ENCODE data around the gene TYW1B. TPM values are rescaled to one million over a fixed set of nuclear protein-coding genes. Genes with fewer than 3 reads are reported as not detected.
A peak's percentile ranks its signal among the peaks of the same experiment; 100 is the strongest.
"Not testable (repeated sequence)": the region's sequence is repeated elsewhere in the genome, so short reads cannot be mapped to it uniquely, and the experiment has no call there.

The TYW1B gene
- polyA plus RNA-seq, 3 donors, result 0.17 to 2.9 (median 0.31) TPM

GRCh38 chr7:72823765-72824732 lies 4.0 kb downstream of the TYW1B start:
- not testable (repeated sequence) for H3K9ac ChIP-seq (ENCODE audit: insufficient read depth, low read length, poor library complexity, severe bottlenecking); H3K4me3 Mint-ChIP-seq; H2AFZ ChIP-seq (ENCODE audit: insufficient read depth, low read depth, low read length, poor library complexity, severe bottlenecking); H3K4me3 ChIP-seq (replicated peaks in 1 of 3; ENCODE audit: low read depth in 2 of 3, low read length in 3 of 3); H3K4me2 ChIP-seq (replicated peaks; ENCODE audit: extremely low read depth, low read length, poor library complexity, severe bottlenecking); H3K79me2 ChIP-seq (ENCODE audit: insufficient read depth, low read length); H4K20me1 ChIP-seq (ENCODE audit: insufficient read depth, low read length); H3K27me3 Mint-ChIP-seq (ENCODE audit: low read depth in 3 of 3); H3K9me3 Mint-ChIP-seq; H3K36me3 ChIP-seq (replicated peaks in 1 of 2; ENCODE audit: control insufficient read depth in 1 of 2, insufficient read depth in 2 of 2, low read length in 2 of 2); H3K27ac ChIP-seq (ENCODE audit: low read depth in 1 of 2, low read length in 2 of 2); H3K27me3 ChIP-seq (ENCODE audit: control insufficient read depth in 2 of 2, insufficient read depth in 2 of 2, low read length in 2 of 2); H3K9me3 ChIP-seq (replicated peaks in 1 of 2; ENCODE audit: control insufficient read depth in 1 of 2, insufficient read depth in 1 of 2, low read length in 2 of 2)
- intact Hi-C loops (cut with micrococcal nuclease), result loop anchor here in 1 of 2 donors (10.0 kb wide), 1 partner anchor 91 kb away; no protein-coding TSS in a partner anchor
- peak; percentile 63 for TF ChIP-seq CTCF (IDR thresholded peaks at IDR 0.05)
- peaks cover 9 to 12% of the 10 kb centered on the region in 2 donors for H3K4me1 ChIP-seq (ENCODE audit: control insufficient read depth in 1 of 2, insufficient read depth in 2 of 2, low read length in 2 of 2)
- Mint-ChIP-seq H3K4me1 (peaks cover 12% of the 10 kb centered on the region), H3K36me3 (peaks cover 2 to 10% of the 10 kb centered on the region in 2 donors), H3K27ac (peak overlapping the region in 2 of 7 donors; percentile 54 to 61)
- 80% methylated on average over 1 of the region's 11 CpGs for WGBS (ENCODE audit: insufficient coverage)
- peak in 1 of 3 donors; percentile 11 for DNase-seq

GRCh38 chr7:72822497-72822896 lies 5.5 kb downstream of the TYW1B start:
- not testable (repeated sequence) for H4K20me1 ChIP-seq (ENCODE audit: insufficient read depth, low read length); H2AFZ ChIP-seq (ENCODE audit: insufficient read depth, low read depth, low read length, poor library complexity, severe bottlenecking); H3K79me2 ChIP-seq (ENCODE audit: insufficient read depth, low read length); H3K27me3 Mint-ChIP-seq (ENCODE audit: low read depth in 3 of 3); H3K27me3 ChIP-seq (ENCODE audit: control insufficient read depth in 2 of 2, insufficient read depth in 2 of 2, low read length in 2 of 2); H3K27ac ChIP-seq (ENCODE audit: low read depth in 1 of 2, low read length in 2 of 2); H3K36me3 ChIP-seq (replicated peaks in 1 of 2; ENCODE audit: control insufficient read depth in 1 of 2, insufficient read depth in 2 of 2, low read length in 2 of 2); H3K4me2 ChIP-seq (replicated peaks; ENCODE audit: extremely low read depth, low read length, poor library complexity, severe bottlenecking); H3K4me3 Mint-ChIP-seq; DNase-seq; H3K9me3 Mint-ChIP-seq; H3K9ac ChIP-seq (ENCODE audit: insufficient read depth, low read length, poor library complexity, severe bottlenecking); H3K9me3 ChIP-seq (replicated peaks in 1 of 2; ENCODE audit: control insufficient read depth in 1 of 2, insufficient read depth in 1 of 2, low read length in 2 of 2); H3K27ac Mint-ChIP-seq; H3K4me3 ChIP-seq (replicated peaks in 1 of 3; ENCODE audit: low read depth in 2 of 3, low read length in 3 of 3)
- Mint-ChIP-seq H3K4me1 (peaks cover 19% of the 10 kb centered on the region), H3K36me3 (peaks cover 6 to 21% of the 10 kb centered on the region in 2 donors)
- H3K4me1 ChIP-seq (ENCODE audit: control insufficient read depth in 1 of 2, insufficient read depth in 2 of 2, low read length in 2 of 2), result peaks cover 10 to 13% of the 10 kb centered on the region in 2 donors
- WGBS (ENCODE audit: insufficient coverage), result no CpG with 5 or more reads among the region's 3 CpGs
- intact Hi-C loops (cut with micrococcal nuclease), result loop anchor here in 1 of 2 donors (10.0 kb wide), 1 partner anchor 92 kb away; no protein-coding TSS in a partner anchor

- H3K9ac ChIP-seq (ENCODE audit: insufficient read depth, low read length, poor library complexity, severe bottlenecking); H3K27me3 ChIP-seq (ENCODE audit: control insufficient read depth in 2 of 2, insufficient read depth in 2 of 2, low read length in 2 of 2); H4K20me1 ChIP-seq (ENCODE audit: insufficient read depth, low read length); H3K79me2 ChIP-seq (ENCODE audit: insufficient read depth, low read length); H3K4me2 ChIP-seq (replicated peaks; ENCODE audit: extremely low read depth, low read length, poor library complexity, severe bottlenecking); H3K9me3 Mint-ChIP-seq; H3K4me3 Mint-ChIP-seq; H2AFZ ChIP-seq (ENCODE audit: insufficient read depth, low read depth, low read length, poor library complexity, severe bottlenecking); H3K4me3 ChIP-seq (replicated peaks in 1 of 3; ENCODE audit: low read depth in 2 of 3, low read length in 3 of 3); intact Hi-C loops (cut with micrococcal nuclease); H3K4me1 ChIP-seq (ENCODE audit: control insufficient read depth in 1 of 2, insufficient read depth in 2 of 2, low read length in 2 of 2); H3K9me3 ChIP-seq (replicated peaks in 1 of 2; ENCODE audit: control insufficient read depth in 1 of 2, insufficient read depth in 1 of 2, low read length in 2 of 2); H3K36me3 ChIP-seq (replicated peaks in 1 of 2; ENCODE audit: control insufficient read depth in 1 of 2, insufficient read depth in 2 of 2, low read length in 2 of 2); H3K27me3 Mint-ChIP-seq (ENCODE audit: low read depth in 3 of 3): not testable (repeated sequence)
- Mint-ChIP-seq H3K27ac (peak overlapping the region in 6 of 7 donors; percentile 8 to 81 (median 70)), H3K4me1 (peaks cover 14% of the 10 kb centered on the region), H3K36me3 (peaks cover 20 to 45% of the 10 kb centered on the region in 2 donors)
- peak in 1 of 3 donors; percentile 13 for DNase-seq
- H3K27ac ChIP-seq (ENCODE audit: low read depth in 1 of 2, low read length in 2 of 2), result peak overlapping the region in 1 of 2 donors; percentile 8
- WGBS (ENCODE audit: insufficient coverage), result 86% methylated on average over 6 of the region's 10 CpGs
These were observed 9.2 kb downstream of the TYW1B start for GRCh38 chr7:72818663-72819361.
